Globus pallidus (tissue), 1 donor: ENCODE measurements around the gene UST.
"Not testable (repeated sequence)": the region's sequence is repeated elsewhere in the genome, so short reads cannot be mapped to it uniquely, and the experiment has no call there.

Experiments used
- DNase-seq: peaks from one replicate; pipeline ENCODE4 v3.0.0-alpha.2; 2015; ENCODE audit warnings: low spot score

The UST gene

DNA sequence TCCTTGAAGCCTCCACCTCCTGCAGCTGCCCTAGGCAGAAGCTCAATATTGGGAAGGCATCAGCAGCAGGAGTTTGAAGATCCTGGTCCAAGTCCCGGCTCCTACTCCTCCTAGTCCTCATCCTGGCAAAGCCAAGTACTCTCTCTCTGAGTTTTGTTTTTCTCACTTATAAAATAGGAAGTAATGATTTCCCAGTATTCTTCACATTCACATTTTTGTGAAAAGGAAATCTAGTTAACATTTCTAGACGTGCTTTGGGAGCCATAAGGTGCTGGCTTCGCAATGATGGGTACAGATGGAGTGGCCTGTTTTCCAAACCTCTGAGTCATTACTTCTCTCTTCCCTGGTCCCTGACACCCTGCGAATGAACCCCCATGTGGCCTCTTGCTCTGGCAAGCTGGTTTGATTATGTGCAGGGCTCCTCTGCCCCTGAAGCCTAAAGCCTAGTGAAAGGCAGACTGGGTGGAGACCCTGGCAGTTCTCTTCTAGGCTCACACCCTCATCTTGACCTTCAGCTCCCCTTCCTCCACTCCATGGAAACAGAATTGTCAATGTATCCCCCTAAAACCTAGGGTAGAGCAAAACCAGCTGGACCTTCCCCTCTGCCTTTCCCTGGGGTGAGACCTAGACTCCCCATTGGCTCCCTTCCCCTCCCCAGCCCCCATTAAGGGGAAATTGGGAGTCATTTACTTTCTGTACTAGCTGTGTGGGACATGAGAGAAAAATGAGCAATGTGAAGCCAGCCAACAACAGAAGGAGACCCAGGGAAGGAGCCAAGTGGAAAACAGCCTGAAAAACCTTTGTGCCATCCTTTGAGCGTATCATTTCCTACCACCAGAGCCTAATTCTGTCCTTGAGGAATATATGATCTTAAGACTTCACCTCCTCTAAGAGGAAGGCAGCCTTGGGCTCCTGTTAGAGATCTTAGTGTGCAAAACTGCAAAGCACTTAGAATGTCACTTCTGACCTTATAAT lies 158.4 kb downstream of the UST start:
- no peak for DNase-seq

DNA sequence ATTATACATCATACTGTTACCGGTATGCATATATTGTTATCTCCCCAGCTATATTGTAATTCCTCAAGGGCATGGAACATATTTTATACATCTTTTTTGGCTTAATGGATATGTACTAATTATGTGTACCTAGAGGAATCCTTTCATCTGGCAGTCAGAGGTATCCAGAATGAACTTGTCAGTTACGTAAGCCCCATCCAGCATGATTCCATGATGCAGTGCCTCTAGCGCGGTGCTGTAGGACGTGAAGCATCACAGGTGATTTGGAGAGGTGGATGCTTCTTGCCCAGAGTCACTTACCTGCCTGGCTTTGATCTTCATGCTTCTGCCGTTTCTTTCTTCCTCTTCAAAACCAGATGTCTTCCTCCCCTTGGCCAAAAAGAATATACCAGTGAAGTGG lies 159.1 kb downstream of the UST start:
- no peak for DNase-seq

GRCh38 chr6:148906386-148906785 lies 159.6 kb downstream of the UST start:
- no peak for DNase-seq

DNA sequence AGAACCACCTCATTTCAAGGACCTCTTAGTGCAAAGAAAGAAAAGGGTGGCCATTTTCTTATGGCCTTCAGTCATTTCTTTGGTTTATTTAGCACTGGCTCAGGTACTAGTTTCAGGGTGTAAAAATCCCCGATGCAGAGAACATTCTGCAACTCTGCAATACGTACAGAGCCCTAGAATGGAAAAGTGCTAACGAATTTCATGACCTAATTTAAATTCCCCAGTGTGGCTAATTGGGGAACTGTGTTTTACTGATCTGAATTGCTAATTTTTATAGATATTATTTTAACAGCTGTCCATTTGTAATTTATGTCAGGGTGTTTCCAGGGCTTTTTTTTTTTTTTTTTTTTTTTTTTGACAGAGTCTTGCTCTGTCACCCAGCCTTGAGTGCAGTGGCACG lies 160.7 kb downstream of the UST start:
- no peak for DNase-seq

GRCh38 chr6:148912252-148912651 lies 165.4 kb downstream of the UST start:
- no peak for DNase-seq

GRCh38 chr6:148915810-148916209 lies 169.0 kb downstream of the UST start:
- DNase-seq: no peak

DNA sequence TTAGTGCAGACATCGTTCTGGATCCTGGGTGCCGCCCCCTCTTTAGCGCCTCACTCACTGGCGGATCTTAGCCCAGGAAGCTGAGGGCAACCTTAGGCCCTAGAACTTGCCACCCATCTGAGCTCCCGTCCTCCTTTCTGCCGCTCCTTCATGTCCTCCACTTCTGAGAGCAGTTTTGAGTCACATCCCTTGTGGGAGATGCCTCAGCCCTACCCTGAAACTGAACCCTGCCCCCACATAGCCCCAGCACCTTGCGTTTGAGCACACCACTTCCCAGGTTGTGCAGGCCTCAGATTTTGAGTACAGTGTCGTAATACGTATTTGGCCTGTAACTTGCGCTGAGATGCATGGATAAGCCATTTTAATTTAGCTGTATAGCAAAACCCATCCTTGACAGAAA lies 169.7 kb downstream of the UST start:
- not testable (repeated sequence) for DNase-seq

DNA sequence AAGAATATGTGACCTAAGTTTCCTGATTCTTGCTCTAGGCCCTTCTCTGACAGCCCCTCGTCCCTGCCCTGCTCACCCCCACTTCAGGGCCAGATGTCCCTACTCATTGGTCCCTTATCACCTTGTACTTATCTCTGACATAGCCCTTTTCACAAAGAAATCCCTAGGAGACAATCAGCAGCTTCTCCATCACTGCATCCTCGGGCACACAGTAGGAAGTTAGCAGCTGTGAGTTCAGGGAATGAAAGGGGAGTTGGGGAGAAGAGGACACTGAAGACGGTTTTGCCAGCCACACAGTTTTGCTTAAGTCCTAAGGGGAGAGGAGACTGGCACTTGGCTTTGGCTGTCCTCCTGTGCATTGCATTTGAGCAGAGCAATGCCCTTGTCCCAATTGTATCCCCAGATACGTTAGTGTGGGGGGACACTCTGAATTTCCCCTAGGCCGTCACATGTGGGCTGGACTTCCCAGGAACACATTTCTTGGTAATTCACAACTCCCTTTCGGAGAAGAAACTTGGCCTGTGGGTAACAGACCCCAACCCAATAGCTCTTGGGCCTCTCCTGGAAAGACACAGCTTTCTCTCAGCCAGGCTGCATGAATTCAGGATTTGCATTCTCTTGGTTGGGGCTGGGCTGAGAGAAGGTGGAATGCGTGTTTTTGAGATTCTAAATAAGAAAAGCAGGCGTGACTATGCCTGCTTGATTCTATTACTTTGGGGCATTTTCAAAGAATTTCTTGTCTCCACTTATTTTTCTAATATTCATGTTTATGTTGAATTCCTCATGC lies 177.6 kb downstream of the UST start:
- DNase-seq: no peak

GRCh38 chr6:148925701-148926100 lies 178.9 kb downstream of the UST start:
- no peak for DNase-seq

- DNase-seq: no peak
Measured at GRCh38 chr6:148926478-148926877, 179.6 kb downstream of the UST start.

- DNase-seq: no peak
Measured at GRCh38 chr6:148927586-148927985, 180.8 kb downstream of the UST start.

- DNase-seq: no peak
Measured at GRCh38 chr6:148928811-148929210, 182.0 kb downstream of the UST start.

- DNase-seq: no peak
Measured at GRCh38 chr6:148932208-148932607, 185.4 kb downstream of the UST start.

DNA sequence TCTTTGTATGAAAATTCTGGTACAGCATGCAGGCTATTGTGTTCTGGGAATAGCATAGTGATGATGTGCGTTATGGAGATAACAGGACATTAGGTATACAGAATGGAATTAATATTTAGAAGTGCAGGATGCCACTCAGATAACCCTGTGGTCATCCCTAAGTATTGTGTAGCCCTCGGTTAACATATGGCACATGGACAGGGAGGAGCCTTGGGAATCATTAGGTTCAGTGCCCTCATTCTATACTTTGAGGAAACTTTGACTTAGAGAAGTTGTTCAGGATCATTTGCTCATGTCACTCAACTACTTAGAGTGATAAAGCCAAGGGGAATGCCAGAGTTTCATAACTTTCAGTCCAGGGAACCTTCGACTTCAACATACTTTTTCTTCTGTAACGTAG lies 185.9 kb downstream of the UST start:
- DNase-seq: no peak

GRCh38 chr6:148934539-148934938 lies 187.7 kb downstream of the UST start:
- peak; percentile 16 for DNase-seq

GRCh38 chr6:148934961-148935360 lies 188.1 kb downstream of the UST start:
- no peak for DNase-seq

- no peak for DNase-seq
Measured at GRCh38 chr6:148935705-148936435, 189.0 kb downstream of the UST start.

DNA sequence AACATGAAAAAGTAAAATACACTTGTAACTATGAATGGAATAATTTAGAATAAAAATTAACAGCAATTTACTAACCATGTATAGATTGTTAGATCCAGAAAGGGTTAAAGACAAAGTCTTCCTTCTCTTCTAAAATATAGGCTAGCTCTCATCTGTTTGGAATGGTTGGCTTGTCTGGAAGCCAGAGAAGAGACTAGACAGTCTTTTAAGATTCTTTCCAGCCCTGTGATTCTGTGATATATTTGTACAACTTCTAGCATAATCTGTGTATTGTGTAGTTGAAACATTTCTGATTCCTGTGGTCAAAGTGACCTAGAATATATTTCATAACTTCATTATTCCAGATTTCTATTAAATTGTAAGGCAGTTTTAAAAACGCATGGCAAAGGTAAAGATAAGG lies 196.6 kb downstream of the UST start:
- DNase-seq: no peak

DNA sequence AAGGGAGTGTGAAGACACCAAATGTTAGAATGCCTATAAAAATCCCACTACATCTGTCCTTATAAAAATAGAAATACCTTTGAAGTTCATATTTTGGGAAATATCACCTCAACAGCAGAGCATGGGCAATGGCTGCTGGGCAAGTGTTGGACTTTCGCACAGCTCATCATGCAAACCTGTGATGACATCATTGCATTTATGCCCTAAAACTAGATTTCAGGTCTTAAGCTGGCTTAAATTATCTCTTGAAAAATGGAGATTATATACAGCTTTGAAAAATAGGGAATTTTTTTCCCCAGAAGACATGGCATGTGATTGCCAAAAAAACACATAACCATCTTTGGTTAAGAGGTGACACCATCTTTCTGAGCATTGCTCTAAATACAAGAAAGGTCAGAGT lies 197.8 kb downstream of the UST start:
- DNase-seq: no peak

- DNase-seq: no peak
Measured at GRCh38 chr6:148945301-148946021, 198.6 kb downstream of the UST start.

DNA sequence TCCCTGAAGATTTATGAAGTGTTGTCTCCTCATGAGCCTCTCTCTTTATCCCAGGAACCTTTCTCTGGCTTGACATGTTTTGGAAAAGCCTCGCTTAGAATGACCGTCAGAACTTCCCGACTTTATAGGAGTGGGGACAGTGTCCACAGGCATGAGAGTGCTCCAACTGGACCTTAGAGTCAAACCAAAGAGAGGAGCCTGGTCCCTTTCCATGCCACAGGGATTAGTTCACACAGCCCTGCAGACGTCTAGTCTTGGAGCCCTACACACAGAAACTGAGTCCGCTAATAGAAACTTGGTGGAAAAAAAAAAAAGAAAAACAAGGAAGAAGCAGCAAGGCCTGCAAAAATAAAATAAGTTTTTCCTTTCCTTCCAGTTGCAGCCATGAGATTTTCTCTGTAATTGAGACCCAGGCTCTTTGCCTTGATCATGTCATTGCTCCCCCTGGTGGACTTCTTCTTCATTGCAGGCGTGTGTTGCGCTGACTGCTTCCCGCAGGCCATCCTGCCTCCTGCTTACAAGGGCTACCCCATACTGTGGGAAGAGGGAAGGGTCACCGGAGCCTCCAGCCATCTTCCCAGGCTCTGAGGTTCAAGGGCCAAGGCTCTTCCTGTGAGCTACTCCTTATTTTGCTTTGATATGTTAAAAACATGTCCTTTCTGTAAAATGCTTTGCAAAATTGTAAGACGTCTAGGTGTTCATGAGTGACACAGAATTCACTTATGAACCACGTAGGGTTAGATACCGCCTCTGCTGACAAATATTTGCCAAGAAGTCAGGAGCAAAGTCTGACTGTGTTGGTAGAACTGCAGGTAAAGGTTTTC lies 201.0 kb downstream of the UST start:
- peak; percentile 81 for DNase-seq
